Right renal pelvis (tissue), 4 donors: ENCODE data around the gene PSD4. TPM values are rescaled to one million over a fixed set of nuclear protein-coding genes. Genes with fewer than 3 reads are reported as not detected.

Experiments used
- DNase-seq, 4 donors: peaks; one replicate each; pipeline ENCODE4 v3.0.0-alpha.2; 2013; ENCODE audit warnings: low read depth in 4 of 4, low spot score in 3 of 4, missing footprints in 1 of 4
- polyA plus RNA-seq, 4 donors: library from polyadenylated mRNA; unstranded; fragments of 120-200 nt; gene quantifications; one replicate each; pipeline ENCODE4 v1.2.1, GENCODE V29; 2013; ENCODE audit not compliant: insufficient read length in 4 of 4

PSD4 gene
- polyA plus RNA-seq, 4 donors: 9.1 to 13.5 (median 10.5) TPM

- no peak for DNase-seq
Measured at GRCh38 chr2:113202305-113203216, 28.8 kb downstream of the PSD4 start.

GRCh38 chr2:113203217-113203530 lies 29.4 kb downstream of the PSD4 start:
- DNase-seq: no peak

DNA sequence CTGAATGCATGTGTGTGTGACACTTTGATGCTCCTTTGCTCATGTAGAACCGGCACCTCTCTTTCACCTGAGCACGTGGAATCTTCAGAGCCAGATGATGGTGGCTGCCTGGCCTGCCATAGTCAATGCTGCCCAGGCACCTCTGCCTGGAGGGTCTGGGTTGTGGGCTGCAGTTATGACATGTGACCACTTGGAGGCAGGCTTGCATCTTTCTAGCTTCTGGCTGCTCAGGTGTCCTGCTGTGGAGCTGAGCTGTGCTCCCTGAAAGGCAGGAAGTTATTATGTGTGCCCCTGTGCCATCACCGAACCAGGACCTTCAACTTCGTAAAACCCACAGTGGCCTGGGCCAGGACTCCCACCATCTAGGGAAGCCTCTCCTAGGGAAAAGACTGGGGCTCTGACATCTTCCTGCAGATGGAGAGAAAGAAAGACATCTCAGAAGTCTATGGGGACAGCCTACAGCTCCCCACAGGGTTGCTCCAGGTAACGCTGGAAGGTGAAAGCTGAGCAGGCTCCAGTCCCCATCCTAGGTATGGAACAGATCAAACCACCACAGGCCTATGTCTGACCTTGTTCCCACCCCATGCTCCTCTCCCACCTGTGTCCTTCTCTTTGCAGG lies 30.2 kb downstream of the PSD4 start:
- peak in 2 of 4 donors; percentile 65 to 68 for DNase-seq

DNA sequence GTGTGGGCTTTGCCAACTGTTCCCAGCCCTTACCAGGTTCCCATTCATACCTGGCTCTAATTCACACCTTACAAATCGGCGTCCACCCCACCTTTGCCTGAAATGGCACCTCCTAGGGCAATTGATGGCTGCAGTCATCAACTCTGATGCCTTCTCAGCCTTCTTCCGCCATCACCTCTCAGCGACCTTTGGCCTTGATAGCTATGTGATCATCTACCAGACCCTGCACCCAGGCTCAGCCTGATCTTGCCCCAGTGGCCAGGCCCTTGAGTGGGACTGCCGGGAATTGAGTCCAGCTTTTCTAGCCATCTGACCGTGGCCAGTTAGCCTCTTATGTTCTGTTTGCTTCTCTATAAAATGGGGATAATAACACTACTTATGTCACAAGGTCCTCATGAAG lies 32.5 kb downstream of the PSD4 start:
- DNase-seq: no peak

DNA sequence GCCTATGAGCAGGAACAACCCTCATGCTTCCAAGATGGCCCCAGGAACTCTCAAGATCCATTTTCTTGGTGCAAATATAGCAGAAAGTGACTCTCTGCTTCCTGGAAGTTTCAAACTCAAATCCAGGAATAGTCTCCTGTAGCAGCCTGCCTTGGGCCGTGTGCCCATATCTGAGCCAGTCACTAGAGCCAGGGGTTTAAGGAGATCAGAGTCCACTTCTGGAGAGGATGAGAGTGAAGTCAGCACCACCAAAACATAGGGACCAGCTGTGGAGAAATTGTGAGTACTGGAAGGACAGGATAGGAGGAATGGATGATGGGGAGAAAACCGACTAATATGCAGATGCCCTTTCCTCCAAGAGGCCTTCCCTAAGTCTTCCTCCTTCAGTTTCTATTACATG lies 33.2 kb downstream of the PSD4 start:
- DNase-seq: no peak

DNA sequence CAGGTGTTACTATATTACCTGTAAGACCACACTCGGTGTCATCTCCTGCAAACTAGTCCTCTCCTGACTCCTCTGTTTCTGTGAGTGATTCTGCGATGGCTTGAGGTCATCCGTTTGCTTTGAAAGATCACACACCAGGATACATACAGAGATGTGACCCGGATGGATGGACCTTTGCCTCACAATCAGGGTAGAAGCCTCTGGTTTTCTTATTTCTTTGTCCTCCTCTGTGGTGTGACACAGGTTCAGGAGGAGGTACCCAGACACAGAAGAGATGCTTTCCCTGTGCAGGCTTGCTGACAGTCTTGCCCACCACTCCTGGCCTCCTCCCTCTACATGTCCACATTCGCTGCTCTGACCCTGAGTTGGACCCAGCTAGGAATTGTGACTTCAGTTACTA lies 34.6 kb downstream of the PSD4 start:
- DNase-seq: no peak

DNA sequence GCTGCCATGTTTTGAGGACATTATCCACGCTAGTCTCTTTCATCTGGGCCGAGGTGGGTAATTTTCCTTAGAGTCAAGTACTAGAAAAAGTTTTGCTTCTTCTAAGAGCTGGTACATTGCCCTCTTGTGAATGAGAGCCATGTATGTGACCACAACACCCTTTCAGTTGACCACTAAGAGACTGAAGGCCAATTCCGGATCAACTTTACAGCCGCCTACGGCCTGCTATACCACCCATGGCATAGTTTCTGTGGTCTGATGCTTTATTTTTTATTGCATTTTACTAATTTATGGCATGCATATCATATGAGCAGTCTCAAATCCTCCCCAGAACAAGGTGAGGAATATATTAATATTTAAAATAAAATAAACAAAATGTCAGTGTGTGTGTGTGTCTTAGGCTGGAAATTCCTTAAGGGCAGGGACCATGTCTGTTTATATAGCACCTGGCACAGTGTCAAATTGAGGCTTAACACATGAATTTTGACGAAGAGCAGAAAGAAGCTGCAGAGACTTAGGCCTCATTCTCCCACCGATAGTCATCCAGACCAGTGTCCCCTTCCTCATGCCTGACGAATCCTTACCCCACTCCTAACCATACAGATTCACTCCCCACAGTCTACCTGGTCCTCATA lies 35.4 kb downstream of the PSD4 start:
- no peak for DNase-seq

- peak in 1 of 4 donors; percentile 60 for DNase-seq
Measured at GRCh38 chr2:113209646-113210171, 35.9 kb downstream of the PSD4 start.

- no peak for DNase-seq
Measured at GRCh38 chr2:113211226-113212105, 37.7 kb downstream of the PSD4 start.

DNA sequence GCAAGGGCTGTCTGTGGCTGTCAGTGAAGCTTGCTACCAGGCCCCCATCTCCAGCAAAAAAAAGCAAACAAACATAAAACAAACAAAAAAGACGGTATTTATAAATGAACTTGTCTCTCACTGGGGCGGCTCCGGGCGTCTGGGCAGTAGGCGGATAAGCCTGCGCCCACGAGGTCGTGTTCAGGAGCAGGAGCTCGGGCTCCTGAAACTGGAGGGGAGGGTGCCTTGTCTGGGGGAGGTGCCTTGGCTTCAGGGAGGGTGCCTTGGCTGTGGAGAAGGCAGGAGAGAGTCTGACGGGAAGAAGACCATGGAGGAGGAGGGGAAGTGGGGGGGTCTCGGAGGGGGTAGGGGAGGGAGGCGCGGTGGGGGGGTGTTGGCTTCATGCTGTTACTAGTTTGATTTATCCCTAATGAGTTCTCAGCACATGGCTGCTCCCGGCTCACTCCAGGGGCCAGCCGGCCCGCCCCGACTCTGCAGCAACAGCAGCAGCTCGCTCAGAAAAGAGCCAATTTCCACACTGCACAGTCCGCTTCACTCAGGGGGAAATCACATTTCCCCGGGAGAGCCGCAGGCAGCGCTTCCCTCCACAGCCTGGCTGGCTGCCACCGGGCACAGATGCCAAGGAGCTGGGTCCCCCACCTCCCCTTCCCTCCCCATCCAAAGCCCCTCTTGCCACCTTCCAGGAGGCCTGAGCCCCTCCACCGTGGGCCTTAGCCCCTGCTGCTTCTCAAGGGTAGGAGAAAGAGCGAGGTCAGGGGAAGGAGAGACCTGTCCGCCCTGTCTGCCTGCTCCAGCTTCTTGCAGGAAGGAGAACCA lies 38.7 kb downstream of the PSD4 start:
- peak in 1 of 4 donors; percentile 68 for DNase-seq

DNA sequence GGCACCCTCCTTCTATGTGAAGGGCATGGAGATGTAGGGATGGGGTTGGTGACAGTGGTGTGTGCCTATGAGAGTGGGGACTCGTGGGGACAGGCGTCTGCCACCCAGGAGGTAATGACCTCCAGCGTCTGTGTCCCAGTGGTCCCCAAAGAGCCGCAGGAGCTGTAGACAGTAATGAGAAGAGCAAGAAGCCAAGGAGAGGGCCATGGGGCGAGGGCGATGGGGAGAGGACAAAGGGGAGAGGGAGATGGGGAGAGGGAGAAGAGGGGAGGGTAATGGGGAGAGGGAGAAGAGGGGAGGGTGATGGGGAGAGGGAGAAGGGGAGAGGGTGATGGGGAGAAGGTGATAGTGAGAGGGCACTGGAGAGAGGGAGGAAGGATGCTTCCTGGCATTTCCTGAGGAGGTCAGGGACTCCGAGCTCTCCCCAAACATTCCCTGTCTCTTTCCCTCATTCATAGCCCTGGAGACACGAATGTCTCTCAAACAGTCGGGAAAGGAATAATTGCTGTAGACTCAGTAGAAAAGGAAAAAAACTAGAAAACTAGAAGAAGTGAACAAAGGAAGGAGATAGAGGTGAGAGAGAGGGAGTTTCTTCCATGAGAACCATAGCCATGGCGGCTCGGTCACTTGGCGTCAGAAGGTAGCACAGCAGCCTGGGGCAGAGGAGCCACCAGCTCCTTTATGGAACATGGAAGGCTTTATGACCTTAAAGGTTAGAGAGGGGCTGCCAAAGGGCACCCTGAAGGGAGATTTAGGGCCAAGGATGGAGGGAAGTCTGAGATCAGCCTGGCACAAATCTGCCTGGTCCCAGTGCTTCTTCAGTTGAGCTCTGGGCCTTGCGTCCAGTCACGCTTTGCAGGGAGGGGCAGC lies 39.5 kb downstream of the PSD4 start:
- DNase-seq: no peak

DNA sequence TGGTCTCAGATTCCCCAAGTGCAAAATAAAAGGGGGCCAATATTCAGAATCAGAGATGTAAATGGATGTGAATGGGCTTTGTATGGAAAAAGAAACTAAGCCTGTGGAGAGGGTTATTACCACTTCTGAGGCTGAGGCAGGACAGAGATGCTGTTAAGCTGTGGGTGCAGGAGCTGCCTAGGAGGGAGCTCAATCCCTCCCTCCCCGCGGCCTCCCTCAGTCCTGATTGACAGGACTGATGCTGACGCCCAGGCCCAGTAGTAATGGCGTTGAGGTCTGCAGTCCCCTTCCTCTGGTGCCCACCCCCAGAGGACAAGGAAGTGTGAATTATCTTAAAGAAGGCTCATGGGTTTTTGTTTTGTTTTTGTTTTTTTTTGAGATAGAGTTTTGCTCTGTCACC lies 40.4 kb downstream of the PSD4 start:
- DNase-seq: no peak

DNA sequence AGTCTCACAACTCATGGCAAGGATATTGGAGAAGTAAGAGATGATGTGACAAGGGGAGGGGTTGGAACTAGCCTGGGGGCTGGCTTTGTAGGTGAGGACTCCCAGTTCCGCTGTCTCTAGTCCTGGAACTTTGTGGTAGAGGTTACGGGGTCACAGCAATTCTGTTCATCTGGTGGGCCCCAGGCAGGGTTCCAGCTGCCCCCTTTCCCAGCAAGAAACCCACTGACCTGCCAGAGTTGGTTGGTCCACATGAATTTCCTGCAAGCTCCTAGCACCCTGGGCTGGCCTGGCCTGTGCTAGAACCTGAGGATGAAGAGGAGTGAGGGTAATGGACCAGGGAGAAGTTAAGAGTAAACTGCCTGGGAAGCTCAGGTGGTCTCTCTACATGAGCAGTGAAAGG lies 41.3 kb downstream of the PSD4 start:
- DNase-seq: no peak

DNA sequence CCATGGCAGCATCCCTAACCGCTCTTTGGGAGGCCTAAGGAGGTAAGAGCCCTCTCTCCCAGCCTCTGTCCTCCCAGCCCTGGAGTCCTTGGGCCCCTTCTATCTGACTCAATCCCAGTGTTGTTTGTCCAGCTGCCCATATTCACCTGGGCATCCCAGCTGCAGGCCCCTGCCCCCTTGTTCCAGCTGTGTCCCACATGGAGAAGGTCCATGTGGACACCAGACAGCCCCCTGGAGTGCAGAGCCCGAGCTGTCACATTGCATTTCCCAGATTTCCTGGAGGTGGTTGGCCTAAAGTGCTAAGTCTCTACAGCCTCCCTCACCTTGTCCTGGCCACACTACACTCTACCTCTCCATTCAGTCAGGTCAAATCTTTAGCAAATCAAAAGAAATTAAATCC lies 42.5 kb downstream of the PSD4 start:
- no peak for DNase-seq

GRCh38 chr2:113216891-113217454 lies 43.2 kb downstream of the PSD4 start:
- DNase-seq: no peak

DNA sequence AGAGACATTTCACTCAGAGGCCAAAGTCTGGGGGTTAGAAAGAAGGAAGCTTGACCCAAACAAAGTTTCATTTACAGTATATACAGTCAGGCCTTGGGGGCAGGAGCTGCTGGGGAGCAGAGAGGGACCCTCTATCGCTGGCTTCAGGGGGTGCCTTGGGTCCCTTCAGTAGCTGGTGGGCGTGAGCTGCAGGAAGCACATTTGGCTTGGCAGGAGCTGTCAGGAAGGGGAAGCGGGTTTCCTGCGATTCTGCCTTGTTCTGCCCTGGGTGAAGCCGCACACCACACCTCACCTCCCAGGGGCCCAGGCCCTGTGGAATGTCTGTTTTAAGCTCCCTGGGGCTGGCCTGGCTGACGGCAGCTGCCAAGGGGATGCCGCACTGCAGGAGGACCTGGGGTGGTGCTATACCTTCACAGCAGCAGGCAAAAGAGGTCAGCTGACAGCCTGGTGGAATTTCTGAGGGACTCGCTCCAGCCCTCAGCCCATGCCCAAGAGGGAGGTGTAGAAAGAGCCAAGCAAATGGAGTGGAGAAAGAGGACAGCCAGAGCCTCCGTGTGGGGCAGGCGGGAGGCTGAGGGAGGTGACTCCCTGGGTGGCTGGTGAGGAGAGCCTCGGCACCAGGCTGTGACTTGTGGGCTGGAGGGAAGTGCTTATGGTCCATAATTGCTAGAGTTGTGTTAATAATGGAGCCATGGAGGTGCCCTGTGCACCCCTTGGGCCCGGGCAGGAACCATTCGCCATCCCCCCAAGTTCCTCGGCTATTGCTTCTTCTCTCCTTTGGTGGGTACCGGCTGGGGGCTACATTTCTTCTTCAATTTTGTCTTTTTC lies 43.9 kb downstream of the PSD4 start:
- DNase-seq: no peak

DNA sequence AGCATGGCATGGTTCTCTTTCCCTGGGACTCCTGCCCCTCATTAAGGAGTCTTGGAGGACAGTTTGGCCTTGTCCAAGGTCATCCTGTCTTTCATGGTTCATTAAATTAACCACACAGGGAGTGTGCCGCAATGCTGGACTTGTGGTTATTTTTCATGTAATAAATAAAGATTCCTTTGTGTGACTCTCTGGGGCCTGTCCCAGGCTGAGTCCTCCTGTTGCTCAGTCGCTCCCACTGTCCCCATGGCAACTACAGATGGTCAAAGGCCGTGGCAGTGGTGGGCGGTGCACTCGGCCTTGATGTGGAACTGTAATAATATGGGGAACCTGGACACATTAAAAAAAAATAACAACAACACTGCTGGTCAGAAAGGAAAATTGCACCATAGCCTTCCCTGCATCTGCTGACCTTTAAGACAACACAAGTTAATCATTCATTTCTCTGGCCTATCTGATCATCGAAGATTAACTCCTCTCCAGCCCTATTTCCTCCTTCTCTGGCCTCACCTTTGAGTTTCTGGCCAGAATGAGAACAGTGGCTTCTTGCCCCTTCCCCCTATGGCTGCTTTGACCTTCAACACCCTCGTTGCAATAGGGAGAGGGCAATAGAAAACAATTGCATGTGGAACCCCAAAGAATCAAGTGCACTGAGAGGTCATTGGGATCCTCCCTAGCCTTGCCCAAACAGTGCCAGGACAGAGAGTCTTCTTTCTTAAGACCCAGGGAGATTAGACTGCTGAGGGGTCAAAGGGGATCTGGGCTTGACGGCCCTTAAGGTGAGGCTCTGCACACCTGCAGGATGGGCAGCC lies 44.7 kb downstream of the PSD4 start:
- peak in 1 of 4 donors; percentile 59 for DNase-seq
